GM12878 (cell line): ENCODE results near the gene ZNF610. TPM values are rescaled to one million over a fixed set of nuclear protein-coding genes. Genes with fewer than 3 reads are reported as not detected.

Experiments
- BCL11A ChIP-seq: IDR thresholded peaks from 2 replicates; pipeline ENCODE4 v1.6.1; 2011; ENCODE audit warnings: low read depth, low read length
- BHLHE40 ChIP-seq, 2 experiments: fragments of 450-650 bp in 1 of 2; IDR thresholded peaks; 2 replicates each; pipeline ENCODE4 v1.6.1; 2011 to 2017; ENCODE audit warnings: low read depth in 2 of 2, borderline replicate concordance in 1 of 2, improper control_type of control experiment in 1 of 2, low read length in 1 of 2, mild to moderate bottlenecking in 1 of 2
- BRCA1 ChIP-seq: IDR thresholded peaks from 2 replicates; pipeline ENCODE4 v1.6.1; 2011; ENCODE audit warnings: low read depth, low read length, improper control_type of control experiment
- HDAC6 ChIP-seq: fragments of 200-600 bp; sonication (generic); IDR thresholded peaks from one replicate; pipeline ENCODE4 v1.8.0; 2017; ENCODE audit warnings: antibody characterized with exemption; ENCODE audit not compliant: unreplicated experiment
- LARP7 ChIP-seq: fragments of 450-650 bp; IDR thresholded peaks from 2 replicates; pipeline ENCODE4 v1.6.1; 2017; ENCODE audit warnings: mild to moderate bottlenecking
- MEF2B ChIP-seq: fragments of 450-650 bp; IDR thresholded peaks from 2 replicates; pipeline ENCODE4 v1.6.1; 2018; ENCODE audit warnings: mild to moderate bottlenecking, moderate library complexity; ENCODE audit not compliant: partially characterized antibody, poor library complexity, severe bottlenecking
- MTA3 ChIP-seq: IDR thresholded peaks from 2 replicates; pipeline ENCODE4 v1.6.1; 2012; ENCODE audit warnings: low read length, inconsistent platforms, borderline replicate concordance
- NBN ChIP-seq: fragments of 450-650 bp; IDR thresholded peaks from 2 replicates; pipeline ENCODE4 v1.6.1; 2016
- RAD51 ChIP-seq: fragments of 450-650 bp; IDR thresholded peaks from 2 replicates; pipeline ENCODE4 v1.6.1; 2016; ENCODE audit warnings: moderate library complexity, mild to moderate bottlenecking, inconsistent platforms
- RBBP5 ChIP-seq: fragments of 200-600 bp; sonication (generic); conservative IDR thresholded peaks from 2 replicates; pipeline ENCODE4 v1.6.1; 2016
- RCOR1 ChIP-seq: conservative IDR thresholded peaks from 2 replicates; pipeline ENCODE4 v1.6.1; 2012; ENCODE audit warnings: low read depth, low read length, improper control_type of control experiment
- SKIL ChIP-seq: fragments of 450-650 bp; IDR thresholded peaks from 2 replicates; pipeline ENCODE4 v1.6.1; 2017; ENCODE audit warnings: mild to moderate bottlenecking, low read depth, inconsistent platforms; ENCODE audit not compliant: poor library complexity, severe bottlenecking
- SMAD5 ChIP-seq: IDR thresholded peaks from 2 replicates; pipeline ENCODE4 v1.6.1; 2016; ENCODE audit warnings: antibody characterized with exemption, low read depth
- STAT1 ChIP-seq: fragments of 450-650 bp; conservative IDR thresholded peaks from 2 replicates; pipeline ENCODE4 v1.6.1; 2014; ENCODE audit warnings: antibody characterized with exemption, mild to moderate bottlenecking
- TCF12 ChIP-seq: IDR thresholded peaks from 2 replicates; pipeline ENCODE4 v1.6.1; 2011; ENCODE audit warnings: low read depth, mild to moderate bottlenecking, low read length
- YBX1 ChIP-seq: fragments of 450-650 bp; IDR thresholded peaks from 2 replicates; pipeline ENCODE4 v1.6.1; 2016; ENCODE audit warnings: antibody characterized with exemption
- ZNF217 ChIP-seq: fragments of 450-650 bp; IDR thresholded peaks from 2 replicates; pipeline ENCODE4 v1.6.1; 2017; ENCODE audit warnings: antibody characterized with exemption, mild to moderate bottlenecking
- ZZZ3 ChIP-seq: IDR thresholded peaks from 2 replicates; pipeline ENCODE4 v1.6.1; 2011; ENCODE audit warnings: low read depth; ENCODE audit not compliant: control insufficient read depth, insufficient read length
- polyA plus RNA-seq, 11 experiments: library from polyadenylated mRNA; depleted of rRNA in 4 of 11; unstranded in 6 of 11; stranded (reverse) in 5 of 11; fragments of >200 nt; fragmentation: Nextera tagmentation in 4 of 11; fragmentation: Illumina TruSeq in 1 of 11; extraction: Ambion mirVana in 4 of 11; extraction: Trizol in 1 of 11; gene quantifications; 1 replicate in 1 of 11; 2 replicates in 10 of 11; pipeline versions ENCODE4 v1.2.1 to v1.2.3, GENCODE V29; 2011 to 2016; ENCODE audit warnings: inconsistent platforms in 2 of 11, missing spikeins in 2 of 11, low read depth in 1 of 11
- total RNA-seq, 4 experiments: library from RNA; depleted of rRNA in 3 of 4; stranded (reverse); fragments of >200 nt in 3 of 4; fragmentation: Illumina TruSeq in 1 of 4; extraction: Trizol in 1 of 4; gene quantifications; 2 replicates each; pipeline versions ENCODE4 v1.2.1 to v1.2.3, GENCODE V29; 2013 to 2021
- TF ChIP-seq, protein P1 (sequence below): fragments of 450-650 bp; IDR thresholded peaks from 2 replicates; pipeline ENCODE4 v1.6.1; 2018; ENCODE audit warnings: mild to moderate bottlenecking, low read depth, moderate library complexity; ENCODE audit not compliant: partially characterized antibody
- TF ChIP-seq, protein P2 (sequence below): IDR thresholded peaks from 2 replicates; pipeline ENCODE4 v1.6.1; 2011; ENCODE audit warnings: mild to moderate bottlenecking, low read depth, low read length, moderate library complexity; ENCODE audit not compliant: insufficient replicate concordance
- TF ChIP-seq, protein P3 (sequence below): fragments of 450-650 bp; formaldehyde crosslinking; IDR thresholded peaks from 2 replicates; pipeline ENCODE4 v1.4.0; 2020; ENCODE audit warnings: mild to moderate bottlenecking, moderate library complexity

Gene ZNF610
- total and polyA plus RNA-seq, 10 of the 15 experiments (the other 5 are each of a cell fraction or from before 2014, with no cell fraction given) = 0.11 to 1.2 (median 0.53) TPM

DNA sequence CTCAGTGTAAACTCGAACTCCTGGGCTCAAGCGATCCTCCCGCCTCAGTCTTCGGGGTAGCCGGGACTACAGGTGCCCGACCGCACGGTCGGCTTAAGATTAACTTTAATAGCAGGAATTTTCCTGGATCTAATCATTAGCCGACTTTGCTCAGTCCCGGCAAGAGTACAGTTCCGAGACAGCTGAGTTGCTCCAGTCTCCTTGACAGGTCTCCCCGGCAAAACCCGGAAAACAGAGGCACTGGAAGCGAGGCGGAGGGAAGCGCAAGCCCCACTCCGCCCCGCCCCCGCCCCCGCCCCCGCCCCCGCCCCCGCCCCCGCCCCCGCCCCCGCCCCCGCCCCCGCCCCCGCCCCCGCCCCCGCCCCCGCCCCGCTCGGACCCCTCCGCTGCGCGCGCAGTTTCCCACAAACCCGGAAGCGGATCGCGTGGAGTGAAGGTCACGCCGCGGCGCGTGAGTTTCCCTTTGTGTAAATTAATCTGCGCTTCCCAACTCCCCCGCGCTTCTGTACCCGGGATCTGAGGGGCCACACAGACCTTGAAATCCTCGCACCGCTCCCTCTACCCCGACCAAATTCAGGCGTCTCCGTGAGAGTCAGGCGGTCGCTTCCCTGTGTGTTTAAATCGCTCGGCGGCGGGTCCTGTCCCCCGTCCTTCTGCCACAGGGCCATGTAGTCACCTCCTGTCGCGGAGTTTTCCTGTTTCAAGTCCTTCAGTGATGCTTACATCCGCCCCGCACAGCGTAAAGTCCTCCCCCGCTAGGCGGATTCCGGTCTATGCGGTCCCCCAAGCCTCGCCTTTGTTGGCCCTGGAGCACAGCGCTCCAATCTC, 39.1 kb upstream of the ZNF610 start, which contains the start of gene ZNF480 (continued):
- TF ChIP-seq SKIL = no peak
- no peak for TF ChIP-seq RCOR1
- no peak for TF ChIP-seq NBN
- no peak for TF ChIP-seq ZNF217
- peak; percentile 47 to 71; a peak in 2 of 4 replicates for TF ChIP-seq BHLHE40 (IDR thresholded peaks at IDR 0.05; ENCODE audit: borderline replicate concordance in 1 of 2, low read depth in 2 of 2, low read length in 1 of 2)
- TF ChIP-seq TCF12 = no peak
- TF ChIP-seq, protein P1, sequence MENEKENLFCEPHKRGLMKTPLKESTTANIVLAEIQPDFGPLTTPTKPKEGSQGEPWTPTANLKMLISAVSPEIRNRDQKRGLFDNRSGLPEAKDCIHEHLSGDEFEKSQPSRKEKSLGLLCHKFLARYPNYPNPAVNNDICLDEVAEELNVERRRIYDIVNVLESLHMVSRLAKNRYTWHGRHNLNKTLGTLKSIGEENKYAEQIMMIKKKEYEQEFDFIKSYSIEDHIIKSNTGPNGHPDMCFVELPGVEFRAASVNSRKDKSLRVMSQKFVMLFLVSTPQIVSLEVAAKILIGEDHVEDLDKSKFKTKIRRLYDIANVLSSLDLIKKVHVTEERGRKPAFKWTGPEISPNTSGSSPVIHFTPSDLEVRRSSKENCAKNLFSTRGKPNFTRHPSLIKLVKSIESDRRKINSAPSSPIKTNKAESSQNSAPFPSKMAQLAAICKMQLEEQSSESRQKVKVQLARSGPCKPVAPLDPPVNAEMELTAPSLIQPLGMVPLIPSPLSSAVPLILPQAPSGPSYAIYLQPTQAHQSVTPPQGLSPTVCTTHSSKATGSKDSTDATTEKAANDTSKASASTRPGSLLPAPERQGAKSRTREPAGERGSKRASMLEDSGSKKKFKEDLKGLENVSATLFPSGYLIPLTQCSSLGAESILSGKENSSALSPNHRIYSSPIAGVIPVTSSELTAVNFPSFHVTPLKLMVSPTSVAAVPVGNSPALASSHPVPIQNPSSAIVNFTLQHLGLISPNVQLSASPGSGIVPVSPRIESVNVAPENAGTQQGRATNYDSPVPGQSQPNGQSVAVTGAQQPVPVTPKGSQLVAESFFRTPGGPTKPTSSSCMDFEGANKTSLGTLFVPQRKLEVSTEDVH = no peak
- TF ChIP-seq BRCA1 = no peak
- TF ChIP-seq MTA3 = no peak
- TF ChIP-seq LARP7 = 0 out of 2 replicates have a peak, but pooled peaks have one; percentile 26
- TF ChIP-seq YBX1 = no peak
- no peak for TF ChIP-seq BCL11A
- TF ChIP-seq HDAC6 = no peak
- TF ChIP-seq STAT1 = peak; percentile 77; the same call in 1 of the 2 replicates
- no peak for TF ChIP-seq RBBP5
- TF ChIP-seq, protein P2, sequence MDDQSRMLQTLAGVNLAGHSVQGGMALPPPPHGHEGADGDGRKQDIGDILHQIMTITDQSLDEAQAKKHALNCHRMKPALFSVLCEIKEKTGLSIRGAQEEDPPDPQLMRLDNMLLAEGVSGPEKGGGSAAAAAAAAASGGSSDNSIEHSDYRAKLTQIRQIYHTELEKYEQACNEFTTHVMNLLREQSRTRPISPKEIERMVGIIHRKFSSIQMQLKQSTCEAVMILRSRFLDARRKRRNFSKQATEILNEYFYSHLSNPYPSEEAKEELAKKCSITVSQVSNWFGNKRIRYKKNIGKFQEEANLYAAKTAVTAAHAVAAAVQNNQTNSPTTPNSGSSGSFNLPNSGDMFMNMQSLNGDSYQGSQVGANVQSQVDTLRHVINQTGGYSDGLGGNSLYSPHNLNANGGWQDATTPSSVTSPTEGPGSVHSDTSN = no peak
- TF ChIP-seq SMAD5 = no peak; the same call in 1 of the 2 replicates
- no peak for TF ChIP-seq RAD51
- TF ChIP-seq ZZZ3 = no peak
- TF ChIP-seq, protein P3, sequence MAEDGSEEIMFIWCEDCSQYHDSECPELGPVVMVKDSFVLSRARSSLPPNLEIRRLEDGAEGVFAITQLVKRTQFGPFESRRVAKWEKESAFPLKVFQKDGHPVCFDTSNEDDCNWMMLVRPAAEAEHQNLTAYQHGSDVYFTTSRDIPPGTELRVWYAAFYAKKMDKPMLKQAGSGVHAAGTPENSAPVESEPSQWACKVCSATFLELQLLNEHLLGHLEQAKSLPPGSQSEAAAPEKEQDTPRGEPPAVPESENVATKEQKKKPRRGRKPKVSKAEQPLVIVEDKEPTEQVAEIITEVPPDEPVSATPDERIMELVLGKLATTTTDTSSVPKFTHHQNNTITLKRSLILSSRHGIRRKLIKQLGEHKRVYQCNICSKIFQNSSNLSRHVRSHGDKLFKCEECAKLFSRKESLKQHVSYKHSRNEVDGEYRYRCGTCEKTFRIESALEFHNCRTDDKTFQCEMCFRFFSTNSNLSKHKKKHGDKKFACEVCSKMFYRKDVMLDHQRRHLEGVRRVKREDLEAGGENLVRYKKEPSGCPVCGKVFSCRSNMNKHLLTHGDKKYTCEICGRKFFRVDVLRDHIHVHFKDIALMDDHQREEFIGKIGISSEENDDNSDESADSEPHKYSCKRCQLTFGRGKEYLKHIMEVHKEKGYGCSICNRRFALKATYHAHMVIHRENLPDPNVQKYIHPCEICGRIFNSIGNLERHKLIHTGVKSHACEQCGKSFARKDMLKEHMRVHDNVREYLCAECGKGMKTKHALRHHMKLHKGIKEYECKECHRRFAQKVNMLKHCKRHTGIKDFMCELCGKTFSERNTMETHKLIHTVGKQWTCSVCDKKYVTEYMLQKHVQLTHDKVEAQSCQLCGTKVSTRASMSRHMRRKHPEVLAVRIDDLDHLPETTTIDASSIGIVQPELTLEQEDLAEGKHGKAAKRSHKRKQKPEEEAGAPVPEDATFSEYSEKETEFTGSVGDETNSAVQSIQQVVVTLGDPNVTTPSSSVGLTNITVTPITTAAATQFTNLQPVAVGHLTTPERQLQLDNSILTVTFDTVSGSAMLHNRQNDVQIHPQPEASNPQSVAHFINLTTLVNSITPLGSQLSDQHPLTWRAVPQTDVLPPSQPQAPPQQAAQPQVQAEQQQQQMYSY (CRISPR knock-in tag) = no peak
- peak; percentile 20 for TF ChIP-seq MEF2B
